Right lobe of liver (tissue), 6 donors: ENCODE results near the gene RHOT1. TPM values are rescaled to one million over a fixed set of nuclear protein-coding genes. Genes with fewer than 3 reads are reported as not detected.

Experiments
- ATAC-seq, 4 donors: fragments of 200-7000 bp; cut with Tn5 transposase; one replicate each; pipeline ENCODE4 v1.9.1; 2020; ENCODE audit warnings: mild to moderate bottlenecking in 4 of 4, moderate library complexity in 4 of 4
- DNase-seq, 3 donors: peaks; one replicate each; pipeline ENCODE4 v3.0.0-alpha.2; 2020
- H3K27ac ChIP-seq, 3 donors: fragments of 200-600 bp; one replicate each; pipeline ENCODE4 v1.8.0; 2022
- H3K27me3 ChIP-seq, 2 donors: fragments of 200-600 bp; one replicate each; pipeline ENCODE4 v1.8.0; 2022
- H3K36me3 ChIP-seq, 4 donors: fragments of 200-600 bp; sonication (generic) in 1 of 4; one replicate each; pipeline versions ENCODE4 v1.5.1 to v1.8.0; 2017 to 2022; ENCODE audit warnings: control low read depth in 1 of 4
- H3K4me1 ChIP-seq, 4 donors: fragments of 200-600 bp; sonication (generic) in 1 of 4; one replicate each; pipeline versions ENCODE4 v1.5.1 to v1.8.0; 2017 to 2022; ENCODE audit warnings: control low read depth in 1 of 4
- H3K4me3 ChIP-seq, 3 donors: fragments of 200-600 bp; one replicate each; pipeline ENCODE4 v1.8.0; 2022
- H3K9me3 ChIP-seq, 4 donors: fragments of 200-600 bp; sonication (generic) in 1 of 4; one replicate each; pipeline versions ENCODE4 v1.5.1 to v1.8.0; 2017 to 2022; ENCODE audit warnings: control low read depth in 1 of 4
- POLR2A ChIP-seq: fragments of 450-650 bp; IDR thresholded peaks from one replicate; pipeline ENCODE4 v1.6.1; 2017; ENCODE audit warnings: antibody characterized with exemption, mild to moderate bottlenecking
- WGBS: methylation state at CpG from one replicate; pipeline ENCODE4 v1.1.6; 2018; ENCODE audit warnings: low coverage, low lambda C conversion rate; ENCODE audit not compliant: insufficient coverage; ENCODE audit errors: missing lambda C conversion rate; 5-methylcytosine and 5-hydroxymethylcytosine counted together
- intact Hi-C, 2 donors: fragments of 100-400 bp; cut with DNase I; formaldehyde crosslinking; loops; one replicate each; pipeline versions ENCODE4 v1.11.2 to v1.14.1; 2022
- total RNA-seq, 6 experiments: library from RNA; depleted of rRNA in 2 of 6; stranded (reverse); fragments of >200 nt in 2 of 6; fragmentation: NEBNext Ultra II Directional in 3 of 6; extraction: Animal tissue kit (Norgen Biotek cat#: 25700) in 3 of 6; gene quantifications; one replicate each; pipeline versions ENCODE4 v1.1.0 to v1.2.4, GENCODE V29; 2016 to 2023
- TF ChIP-seq, protein P1 (sequence below), 4 donors: fragments of 200-600 bp in 3 of 4; fragments of 450-650 bp in 1 of 4; IDR thresholded peaks; one replicate each; pipeline versions ENCODE4 v1.5.1 to v1.8.0; 2016 to 2022; ENCODE audit warnings: antibody characterized with exemption in 4 of 4, mild to moderate bottlenecking in 2 of 4
- donor health status: DM: no; HTN: yes; CAD: no.
- donor health status: DM: no; HTN: no; CAD: no.
- donor health status: DM: no; HTN: no; CAD: no.
- donor health status: DM: no; HTN: yes; CAD: no.
- donor health status: DM: no; HTN: yes; CAD: no.

RHOT1 gene
- total RNA-seq, 6 experiments from 2014 or later: 12.0 to 24.5 (median 14.2) TPM

DNA sequence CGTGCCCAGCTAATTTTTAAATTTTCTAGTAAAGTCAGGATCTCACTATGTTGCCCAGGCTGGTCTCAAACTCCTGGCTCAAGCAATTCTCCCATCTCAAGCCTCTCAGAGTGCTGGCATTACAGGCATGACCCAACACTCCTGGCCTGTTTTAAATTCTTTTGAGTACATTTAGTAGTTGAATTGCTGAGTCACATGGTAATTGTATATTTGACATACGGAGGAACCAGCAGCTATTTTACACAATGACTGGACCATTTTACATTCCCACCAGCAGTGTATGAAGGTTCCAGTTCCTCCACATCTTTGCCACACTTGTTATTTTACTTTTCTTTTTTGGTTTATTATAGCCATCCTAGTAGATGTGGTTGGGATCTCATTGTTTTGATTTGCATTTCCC is 43.6 kb downstream of the RHOT1 start:
- Histone ChIP-seq H3K27me3 (no peaks in the 10 kb centered on the region), H3K4me3 (no peak overlapping the region), H3K36me3 (peaks cover 0 to 24% (median 0%) of the 10 kb centered on the region in 4 donors), H3K27ac (no peak overlapping the region), H3K4me1 (no peaks in the 10 kb centered on the region), H3K9me3 (no peaks in the 10 kb centered on the region)
- no CpG with 5 or more reads among the region's 2 CpGs for WGBS
- DNase-seq (no peak), ATAC-seq (no peak)
- intact Hi-C loops: no loop called here
- no peak for TF ChIP-seq POLR2A
- TF ChIP-seq, protein P1, sequence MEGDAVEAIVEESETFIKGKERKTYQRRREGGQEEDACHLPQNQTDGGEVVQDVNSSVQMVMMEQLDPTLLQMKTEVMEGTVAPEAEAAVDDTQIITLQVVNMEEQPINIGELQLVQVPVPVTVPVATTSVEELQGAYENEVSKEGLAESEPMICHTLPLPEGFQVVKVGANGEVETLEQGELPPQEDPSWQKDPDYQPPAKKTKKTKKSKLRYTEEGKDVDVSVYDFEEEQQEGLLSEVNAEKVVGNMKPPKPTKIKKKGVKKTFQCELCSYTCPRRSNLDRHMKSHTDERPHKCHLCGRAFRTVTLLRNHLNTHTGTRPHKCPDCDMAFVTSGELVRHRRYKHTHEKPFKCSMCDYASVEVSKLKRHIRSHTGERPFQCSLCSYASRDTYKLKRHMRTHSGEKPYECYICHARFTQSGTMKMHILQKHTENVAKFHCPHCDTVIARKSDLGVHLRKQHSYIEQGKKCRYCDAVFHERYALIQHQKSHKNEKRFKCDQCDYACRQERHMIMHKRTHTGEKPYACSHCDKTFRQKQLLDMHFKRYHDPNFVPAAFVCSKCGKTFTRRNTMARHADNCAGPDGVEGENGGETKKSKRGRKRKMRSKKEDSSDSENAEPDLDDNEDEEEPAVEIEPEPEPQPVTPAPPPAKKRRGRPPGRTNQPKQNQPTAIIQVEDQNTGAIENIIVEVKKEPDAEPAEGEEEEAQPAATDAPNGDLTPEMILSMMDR (IDR thresholded peaks at IDR 0.05): no peak

DNA sequence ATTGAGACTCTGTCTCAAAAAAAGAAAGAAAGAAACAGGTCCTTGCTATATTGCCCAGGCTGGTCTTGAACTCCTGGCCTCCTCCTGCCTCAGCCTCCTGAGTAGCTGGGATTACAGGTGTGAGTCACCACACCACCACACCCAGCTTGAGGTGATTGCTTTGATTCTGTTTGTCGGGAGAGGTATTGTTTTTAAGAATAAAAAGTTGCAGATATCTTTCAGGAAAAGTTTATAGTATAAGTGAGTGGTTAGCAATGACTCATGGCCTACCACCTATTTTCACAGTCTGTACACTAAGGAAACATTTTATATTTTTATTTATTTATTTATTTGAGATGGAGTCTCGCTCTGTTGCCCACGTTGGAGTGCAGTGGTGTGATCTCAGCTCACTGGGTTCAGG is 45.0 kb downstream of the RHOT1 start:
- Histone ChIP-seq H3K4me3 (no peak overlapping the region), H3K4me1 (no peaks in the 10 kb centered on the region), H3K36me3 (peaks cover 0 to 24% (median 0%) of the 10 kb centered on the region in 4 donors), H3K27ac (no peak overlapping the region), H3K27me3 (no peaks in the 10 kb centered on the region), H3K9me3 (no peaks in the 10 kb centered on the region)
- 90% methylated on average over 3 of the region's 3 CpGs for WGBS
- intact Hi-C loops: no loop called here
- TF ChIP-seq, protein P1 (IDR thresholded peaks at IDR 0.05): no peak
- no peak for TF ChIP-seq POLR2A
- DNase-seq (no peak), ATAC-seq (no peak)

DNA sequence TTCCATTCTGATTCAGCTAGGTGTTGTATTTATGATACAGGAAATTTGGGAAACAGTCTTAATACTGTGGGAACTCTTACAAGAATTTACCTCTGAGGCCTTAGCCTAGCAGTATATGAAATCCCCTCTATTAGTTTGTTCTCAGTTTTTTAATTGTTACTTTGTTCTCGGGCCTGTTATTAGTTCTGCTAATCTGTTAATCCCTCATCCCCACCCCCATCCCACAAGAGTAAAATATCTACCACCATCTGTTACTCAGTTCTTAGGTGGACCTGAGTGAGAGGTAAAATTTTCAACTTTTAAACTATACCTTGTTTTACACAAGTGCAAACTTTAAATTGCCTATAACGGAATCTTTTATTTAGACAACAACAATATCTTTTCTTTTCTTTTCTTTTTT is 47.0 kb downstream of the RHOT1 start:
- Histone ChIP-seq H3K4me1 (no peaks in the 10 kb centered on the region), H3K36me3 (peaks cover 0 to 26% (median 3%) of the 10 kb centered on the region in 4 donors), H3K4me3 (no peak overlapping the region), H3K27me3 (no peaks in the 10 kb centered on the region), H3K9me3 (no peaks in the 10 kb centered on the region), H3K27ac (no peak overlapping the region)
- DNase-seq (no peak), ATAC-seq (no peak)
- intact Hi-C loops: no loop called here
- no peak for TF ChIP-seq POLR2A
- TF ChIP-seq, protein P1 (IDR thresholded peaks at IDR 0.05): no peak
- 87% methylated on average over 2 of the region's 2 CpGs for WGBS

DNA sequence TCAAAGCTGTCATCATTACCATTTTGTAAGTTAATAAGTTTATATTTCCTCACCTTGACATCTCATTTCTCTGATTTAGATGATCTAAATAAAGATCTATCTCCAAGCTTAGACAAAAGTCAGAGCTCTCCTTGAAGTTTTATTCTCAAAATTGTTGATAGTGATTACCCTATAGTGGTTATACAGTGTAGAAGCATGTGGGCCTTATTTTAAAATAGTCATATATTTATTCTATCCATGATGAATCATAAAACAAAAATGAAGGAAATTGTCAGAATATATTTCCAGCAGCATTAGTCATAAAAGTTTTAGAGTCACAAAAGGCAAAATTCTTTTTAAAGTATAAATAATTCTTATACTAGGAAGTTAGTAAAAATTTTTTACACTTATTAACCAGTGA is 49.0 kb downstream of the RHOT1 start:
- H3K4me1 ChIP-seq: no peaks in the 10 kb centered on the region
- H3K27ac ChIP-seq: no peak overlapping the region
- DNase-seq (no peak), ATAC-seq (no peak)
- H3K36me3 ChIP-seq: peaks cover 0 to 35% (median 4%) of the 10 kb centered on the region in 4 donors
- no peaks in the 10 kb centered on the region for H3K9me3 ChIP-seq
- no peaks in the 10 kb centered on the region for H3K27me3 ChIP-seq
- intact Hi-C loops: no loop called here
- TF ChIP-seq, protein P1 (IDR thresholded peaks at IDR 0.05): no peak
- H3K4me3 ChIP-seq: no peak overlapping the region

DNA sequence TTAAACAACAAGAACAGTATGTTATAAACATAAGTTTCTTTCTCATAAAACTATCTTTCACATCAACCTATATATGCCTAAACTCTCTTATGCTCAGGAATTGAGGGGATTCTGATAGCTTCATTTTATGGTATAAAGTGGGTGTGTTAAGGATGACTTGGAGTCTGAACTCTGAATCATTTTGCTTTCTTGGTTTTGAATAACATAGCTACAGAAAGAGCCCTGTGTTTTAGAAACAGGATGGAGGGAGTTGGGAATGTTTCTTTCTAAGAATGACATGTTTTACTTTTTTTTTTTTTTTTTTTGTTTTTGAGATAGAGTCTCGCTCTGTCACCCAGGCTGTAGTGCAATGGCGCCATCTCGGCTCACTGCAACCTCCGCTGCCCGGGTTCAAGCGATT is 50.1 kb downstream of the RHOT1 start:
- no peak overlapping the region for H3K27ac ChIP-seq
- H3K36me3 ChIP-seq: peaks cover 0 to 37% (median 5%) of the 10 kb centered on the region in 4 donors
- no peak for TF ChIP-seq POLR2A
- TF ChIP-seq, protein P1 (IDR thresholded peaks at IDR 0.05): no peak
- ATAC-seq: no peak
- H3K4me3 ChIP-seq: no peak overlapping the region
- DNase-seq: no peak
- H3K27me3 ChIP-seq: no peaks in the 10 kb centered on the region
- 88% methylated on average over 5 of the region's 6 CpGs for WGBS
- no peaks in the 10 kb centered on the region for H3K9me3 ChIP-seq
- intact Hi-C loops: no loop called here
- no peaks in the 10 kb centered on the region for H3K4me1 ChIP-seq
